ENCODE measurements around the gene BRD1.

GRCh38 chr22:49787861-49788260, 39.8 kb downstream of the BRD1 start:
- no peak for TF ChIP-seq CTCF (IDR thresholded peaks at IDR 0.05)
- no peak for TF ChIP-seq EP300 (IDR thresholded peaks at IDR 0.05)
- TF ChIP-seq POLR2A (IDR thresholded peaks at IDR 0.05), result no peak
